Activated effector memory CD4-positive, alpha-beta T cell treated with anti-CD3 and anti-CD28 coated beads, Interleukin-2, amount 50 U/mL, for 16 hours (primary cell): Measurements from ENCODE around the gene SPECC1.
"Not testable (repeated sequence)": the region's sequence is repeated elsewhere in the genome, so short reads cannot be mapped to it uniquely, and the experiment has no call there.

Source experiments
- DNase-seq: peaks from one replicate; pipeline ENCODE4 v3.0.0-alpha.2; 2020

The SPECC1 gene

GRCh38 chr17:20244671-20245070, 235.5 kb downstream of the SPECC1 start:
- no peak for DNase-seq

GRCh38 chr17:20246692-20247091, 237.5 kb downstream of the SPECC1 start:
- no peak for DNase-seq

- no peak for DNase-seq
Measured at GRCh38 chr17:20253323-20253722, 244.2 kb downstream of the SPECC1 start.

- DNase-seq = no peak
Measured at GRCh38 chr17:20254541-20254940, 245.4 kb downstream of the SPECC1 start.

GRCh38 chr17:20256144-20256543, 247.0 kb downstream of the SPECC1 start:
- no peak for DNase-seq

- no peak for DNase-seq
Measured at GRCh38 chr17:20257008-20257407, 247.8 kb downstream of the SPECC1 start.

- no peak for DNase-seq
Measured at GRCh38 chr17:20257798-20258197, 248.6 kb downstream of the SPECC1 start.

- no peak for DNase-seq
Measured at GRCh38 chr17:20259668-20260067, 250.5 kb downstream of the SPECC1 start.

- no peak for DNase-seq
Measured at GRCh38 chr17:20260268-20260667, 251.1 kb downstream of the SPECC1 start.

- DNase-seq = no peak
Measured at GRCh38 chr17:20262226-20263114, 253.3 kb downstream of the SPECC1 start.

GRCh38 chr17:20263115-20263433, 253.9 kb downstream of the SPECC1 start:
- not testable (repeated sequence) for DNase-seq

GRCh38 chr17:20263595-20263994, 254.4 kb downstream of the SPECC1 start:
- no peak for DNase-seq

GRCh38 chr17:20264996-20265395, 255.8 kb downstream of the SPECC1 start:
- no peak for DNase-seq

GRCh38 chr17:20266806-20267458, 257.8 kb downstream of the SPECC1 start:
- DNase-seq = no peak

- DNase-seq = peak; percentile 76
Measured at GRCh38 chr17:20267459-20267842, 258.3 kb downstream of the SPECC1 start.

- DNase-seq = no peak
Measured at GRCh38 chr17:20270369-20270768, 261.2 kb downstream of the SPECC1 start.

GRCh38 chr17:20271011-20271610, 262.0 kb downstream of the SPECC1 start:
- DNase-seq = no peak

GRCh38 chr17:20273741-20274500, 264.8 kb downstream of the SPECC1 start:
- no peak for DNase-seq

- DNase-seq = no peak
Measured at GRCh38 chr17:20275653-20276052, 266.5 kb downstream of the SPECC1 start.

- DNase-seq = no peak
Measured at GRCh38 chr17:20276421-20276820, 267.3 kb downstream of the SPECC1 start.

GRCh38 chr17:20278805-20279204, 269.6 kb downstream of the SPECC1 start:
- no peak for DNase-seq

- no peak for DNase-seq
Measured at GRCh38 chr17:20279631-20280030, 270.5 kb downstream of the SPECC1 start.

GRCh38 chr17:20280051-20280450, 270.9 kb downstream of the SPECC1 start:
- DNase-seq = no peak
